K562 treated with DMSO at 1 percent for 12 hours (cell line): ENCODE measurements around the gene NLRP9. TPM values are rescaled to one million over a fixed set of nuclear protein-coding genes. Genes with fewer than 3 reads are reported as not detected.

ENCODE experiments used
- total RNA-seq: library from RNA; unstranded; fragments of 300-600 nt; gene quantifications from 2 replicates; pipeline ENCODE4 v1.2.3, GENCODE V29; 2022; ENCODE audit not compliant: insufficient read depth

NLRP9 gene
- not detected in 2 replicates for total RNA-seq

GRCh38 chr19:55738302-55738701, at the start of gene NLRP9:
NLRP9 (minus strand) TSS chr19:55738402; CDS start chr19:55738374, 28 bp downstream.

GRCh38 chr19:55768818-55769217, 30.6 kb upstream of the NLRP9 start, which contains the start of gene RFPL4AL1:
RFPL4AL1 (plus strand) TSS chr19:55769118; CDS start chr19:55771805, 2,687 bp downstream.

GRCh38 chr19:55758797-55759196, 20.6 kb upstream of the NLRP9 start, which contains the start of gene RFPL4A:
RFPL4A (plus strand) TSS chr19:55759097; CDS start chr19:55761801, 2,704 bp downstream.

GRCh38 chr19:55674841-55675660, 63.2 kb downstream of the NLRP9 start, which contains the start of gene EPN1:
EPN1 (plus strand) TSS chr19:55675226; CDS start chr19:55678628, 3,402 bp downstream.

Other genes starting within 250 kb of the NLRP9 start
- 0.16 and 0.73 TPM in 2 replicates for gene SSC5D, start 250.0 kb downstream of the NLRP9 start, total RNA-seq
- not detected in 2 replicates for gene SBK2, start 201.3 kb downstream of the NLRP9 start, total RNA-seq
- not detected in 2 replicates for gene SBK3, start 192.9 kb downstream of the NLRP9 start, total RNA-seq
- 10.3 and 10.8 TPM in 2 replicates for gene ZNF579, start 157.6 kb downstream of the NLRP9 start, total RNA-seq
- 9.3 and 21.2 TPM in 2 replicates for gene FIZ1, start 138.9 kb downstream of the NLRP9 start, total RNA-seq
- gene ZNF524, start 138.1 kb downstream of the NLRP9 start, total RNA-seq, result 35.5 and 41.6 TPM in 2 replicates
- gene ZNF865, start 132.8 kb downstream of the NLRP9 start, total RNA-seq, result 21.0 and 34.2 TPM in 2 replicates
- 7.7 and 8.9 TPM in 2 replicates for gene ZNF784, start 113.8 kb downstream of the NLRP9 start, total RNA-seq
- 39.0 and 52.0 TPM in 2 replicates for gene ZNF580, start 97.4 kb downstream of the NLRP9 start, total RNA-seq
- 52.7 and 54.9 TPM in 2 replicates for gene ZNF581, start 94.8 kb downstream of the NLRP9 start, total RNA-seq
- 30.6 and 33.3 TPM in 2 replicates for gene CCDC106, start 90.2 kb downstream of the NLRP9 start, total RNA-seq
- gene U2AF2, start 83.4 kb downstream of the NLRP9 start, total RNA-seq, result 112 and 145 TPM in 2 replicates
- gene EPN1, start 63.2 kb downstream of the NLRP9 start, total RNA-seq, result 95.3 and 102 TPM in 2 replicates
- 1.9 and 3.0 TPM in 2 replicates for gene RFPL4A, start 20.7 kb upstream of the NLRP9 start, total RNA-seq
- gene RFPL4AL1, start 30.7 kb upstream of the NLRP9 start, total RNA-seq, result 1.5 TPM in 1 of 2 replicates, not detected in the other
- 0.92 and 1.9 TPM in 2 replicates for gene NLRP11, start 93.6 kb upstream of the NLRP9 start, total RNA-seq
- 2.2 and 2.4 TPM in 2 replicates for gene NLRP4, start 98.1 kb upstream of the NLRP9 start, total RNA-seq
- gene NLRP13, start 193.9 kb upstream of the NLRP9 start, total RNA-seq, result not detected in 2 replicates
- not detected in 2 replicates for gene NLRP8, start 209.4 kb upstream of the NLRP9 start, total RNA-seq
- gene NLRP5, start 248.4 kb upstream of the NLRP9 start, total RNA-seq, result 1.3 TPM in 1 of 2 replicates, not detected in the other